ENCODE measurements around the gene NEBL. TPM values are rescaled to one million over a fixed set of nuclear protein-coding genes. Genes with fewer than 3 reads are reported as not detected.

Gene NEBL
- total and polyA plus RNA-seq, 2 experiments from 2014 or later, result 2.3 to 11.4 TPM

DNA sequence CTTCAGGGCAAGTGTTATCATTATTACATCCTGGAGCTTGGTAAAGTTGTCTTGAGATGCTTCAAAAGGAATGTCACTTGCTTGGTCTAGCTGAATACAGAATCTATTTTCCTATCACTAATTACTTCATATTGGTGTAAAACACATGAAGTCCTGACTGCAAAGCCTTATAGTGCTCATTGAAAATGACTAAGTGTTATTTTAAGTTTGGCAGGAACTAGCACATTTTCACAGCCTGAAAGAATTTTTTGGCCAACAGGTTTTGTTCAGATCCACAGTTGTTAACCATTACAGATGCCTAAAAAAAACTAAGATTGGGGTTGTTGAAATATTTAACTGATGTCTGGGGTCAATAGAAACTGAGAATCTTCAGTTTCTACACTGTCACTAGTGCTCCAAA lies 149.3 kb downstream of the NEBL start (continued):
- no peak for TF ChIP-seq ZNF462 (CRISPR knock-in tag; IDR thresholded peaks at IDR 0.05)
- TF ChIP-seq, protein P1, sequence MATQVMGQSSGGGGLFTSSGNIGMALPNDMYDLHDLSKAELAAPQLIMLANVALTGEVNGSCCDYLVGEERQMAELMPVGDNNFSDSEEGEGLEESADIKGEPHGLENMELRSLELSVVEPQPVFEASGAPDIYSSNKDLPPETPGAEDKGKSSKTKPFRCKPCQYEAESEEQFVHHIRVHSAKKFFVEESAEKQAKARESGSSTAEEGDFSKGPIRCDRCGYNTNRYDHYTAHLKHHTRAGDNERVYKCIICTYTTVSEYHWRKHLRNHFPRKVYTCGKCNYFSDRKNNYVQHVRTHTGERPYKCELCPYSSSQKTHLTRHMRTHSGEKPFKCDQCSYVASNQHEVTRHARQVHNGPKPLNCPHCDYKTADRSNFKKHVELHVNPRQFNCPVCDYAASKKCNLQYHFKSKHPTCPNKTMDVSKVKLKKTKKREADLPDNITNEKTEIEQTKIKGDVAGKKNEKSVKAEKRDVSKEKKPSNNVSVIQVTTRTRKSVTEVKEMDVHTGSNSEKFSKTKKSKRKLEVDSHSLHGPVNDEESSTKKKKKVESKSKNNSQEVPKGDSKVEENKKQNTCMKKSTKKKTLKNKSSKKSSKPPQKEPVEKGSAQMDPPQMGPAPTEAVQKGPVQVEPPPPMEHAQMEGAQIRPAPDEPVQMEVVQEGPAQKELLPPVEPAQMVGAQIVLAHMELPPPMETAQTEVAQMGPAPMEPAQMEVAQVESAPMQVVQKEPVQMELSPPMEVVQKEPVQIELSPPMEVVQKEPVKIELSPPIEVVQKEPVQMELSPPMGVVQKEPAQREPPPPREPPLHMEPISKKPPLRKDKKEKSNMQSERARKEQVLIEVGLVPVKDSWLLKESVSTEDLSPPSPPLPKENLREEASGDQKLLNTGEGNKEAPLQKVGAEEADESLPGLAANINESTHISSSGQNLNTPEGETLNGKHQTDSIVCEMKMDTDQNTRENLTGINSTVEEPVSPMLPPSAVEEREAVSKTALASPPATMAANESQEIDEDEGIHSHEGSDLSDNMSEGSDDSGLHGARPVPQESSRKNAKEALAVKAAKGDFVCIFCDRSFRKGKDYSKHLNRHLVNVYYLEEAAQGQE (IDR thresholded peaks at IDR 0.05; ENCODE audit: unreplicated experiment), result no peak

DNA sequence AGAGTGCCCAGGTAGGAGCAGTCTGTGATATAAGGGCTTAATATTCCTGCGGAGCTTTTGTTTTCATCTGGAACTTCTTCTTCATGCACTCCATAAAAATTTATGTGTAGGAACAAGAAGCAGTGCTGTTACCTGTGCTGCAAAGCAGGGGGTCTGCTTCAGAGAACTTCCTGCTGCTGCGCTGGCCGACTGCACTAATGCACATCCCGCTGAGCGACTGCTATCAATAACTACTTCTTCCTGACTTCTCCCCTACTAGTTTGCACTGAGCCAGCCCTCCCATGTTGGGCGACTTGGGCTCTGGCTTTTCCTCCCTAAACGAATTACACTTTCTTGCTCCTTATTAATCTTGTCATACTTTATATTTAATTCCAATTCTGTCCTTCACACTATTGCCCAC lies 150.3 kb downstream of the NEBL start:
- no peak for DNase-seq (ENCODE audit: low spot score)
- Mint-ChIP-seq H3K36me3 (ENCODE audit: low read depth) (peaks cover 13% of the 10 kb centered on the region; the same call in 2 of the 3 replicates), H3K27me3 (ENCODE audit: insufficient read depth, low read depth, poor library complexity) (peaks cover 2% of the 10 kb centered on the region), H3K9me3 (peaks cover 18% of the 10 kb centered on the region), H3K4me3 (no peak overlapping the region), H3K4me1 (peaks cover 4% of the 10 kb centered on the region), H3K27ac (no peak overlapping the region)
- no peak for ATAC-seq
- Histone ChIP-seq H3K9me2 (ENCODE audit: insufficient read depth) (peaks cover 8% of the 10 kb centered on the region; the same call in 1 of the 2 replicates), H3K36me3 (ENCODE audit: insufficient read depth) (peaks cover 4% of the 10 kb centered on the region; the same call in 1 of the 2 replicates), H3F3A (replicated peaks; ENCODE audit: low read depth) (no peaks in the 10 kb centered on the region), H3K79me2 (replicated peaks; ENCODE audit: insufficient read depth) (no peaks in the 10 kb centered on the region), H2AFZ (0 out of 2 replicates have a peak overlapping the region, but pooled peaks have one; percentile 7), H3K27ac (ENCODE audit: low read depth) (no peak overlapping the region), H3K4me1 (ENCODE audit: insufficient read depth) (no peaks in the 10 kb centered on the region), H3K4me3 (no peak overlapping the region), H4K20me1 (replicated peaks; ENCODE audit: insufficient read depth) (no peaks in the 10 kb centered on the region), H3K27me3 (ENCODE audit: insufficient read depth) (no peaks in the 10 kb centered on the region), H3K4me2 (no peak overlapping the region)
- no peak for TF ChIP-seq CREB1 (CRISPR knock-in tag; IDR thresholded peaks at IDR 0.05; ENCODE audit: low read depth)
- TF ChIP-seq ZNF114 (CRISPR knock-in tag; IDR thresholded peaks at IDR 0.05), result no peak
- no peak for TF ChIP-seq NANOG (IDR thresholded peaks at IDR 0.05; ENCODE audit: borderline replicate concordance)
- no peak for TF ChIP-seq ETS1 (IDR thresholded peaks at IDR 0.05)
- TF ChIP-seq, protein P1 (IDR thresholded peaks at IDR 0.05; ENCODE audit: unreplicated experiment), result no peak
- no peak for TF ChIP-seq EZH2phosphoT487 (IDR thresholded peaks at IDR 0.05; ENCODE audit: unreplicated experiment)
- TF ChIP-seq, protein P2, sequence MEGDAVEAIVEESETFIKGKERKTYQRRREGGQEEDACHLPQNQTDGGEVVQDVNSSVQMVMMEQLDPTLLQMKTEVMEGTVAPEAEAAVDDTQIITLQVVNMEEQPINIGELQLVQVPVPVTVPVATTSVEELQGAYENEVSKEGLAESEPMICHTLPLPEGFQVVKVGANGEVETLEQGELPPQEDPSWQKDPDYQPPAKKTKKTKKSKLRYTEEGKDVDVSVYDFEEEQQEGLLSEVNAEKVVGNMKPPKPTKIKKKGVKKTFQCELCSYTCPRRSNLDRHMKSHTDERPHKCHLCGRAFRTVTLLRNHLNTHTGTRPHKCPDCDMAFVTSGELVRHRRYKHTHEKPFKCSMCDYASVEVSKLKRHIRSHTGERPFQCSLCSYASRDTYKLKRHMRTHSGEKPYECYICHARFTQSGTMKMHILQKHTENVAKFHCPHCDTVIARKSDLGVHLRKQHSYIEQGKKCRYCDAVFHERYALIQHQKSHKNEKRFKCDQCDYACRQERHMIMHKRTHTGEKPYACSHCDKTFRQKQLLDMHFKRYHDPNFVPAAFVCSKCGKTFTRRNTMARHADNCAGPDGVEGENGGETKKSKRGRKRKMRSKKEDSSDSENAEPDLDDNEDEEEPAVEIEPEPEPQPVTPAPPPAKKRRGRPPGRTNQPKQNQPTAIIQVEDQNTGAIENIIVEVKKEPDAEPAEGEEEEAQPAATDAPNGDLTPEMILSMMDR (conservative IDR thresholded peaks at IDR 0.05; ENCODE audit: low read depth in 2 of 2), result no peak

Measured in GM23338 (cell line).